Measurements from ENCODE around the gene SMYD5. TPM values are rescaled to one million over a fixed set of nuclear protein-coding genes. Genes with fewer than 3 reads are reported as not detected.
A peak's percentile ranks its signal among the peaks of the same experiment; 100 is the strongest.
"Not testable (repeated sequence)": the region's sequence is repeated elsewhere in the genome, so short reads cannot be mapped to it uniquely, and the experiment has no call there.

Gene SMYD5
- total RNA-seq, 2 experiments from 2014 or later: 39.6 to 48.6 TPM

DNA sequence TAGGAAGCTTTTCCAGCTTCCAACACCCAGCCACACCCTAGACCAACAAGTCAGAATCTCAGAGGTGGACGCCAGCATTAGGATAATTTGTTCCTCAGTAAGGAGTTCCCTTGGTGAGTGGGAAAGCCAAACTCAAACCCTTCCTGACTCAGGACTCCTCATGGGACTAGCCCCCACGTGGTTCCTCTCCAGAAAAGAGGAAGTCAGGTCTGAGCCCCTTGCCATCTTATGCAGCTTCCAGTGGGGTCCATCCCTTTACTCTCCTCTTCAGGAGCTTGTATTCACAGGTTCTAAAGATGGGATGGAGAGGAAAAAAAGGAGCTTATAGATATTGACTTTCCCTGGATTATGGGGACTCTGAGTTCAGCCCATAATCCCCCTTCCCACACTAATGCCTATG lies 26.5 kb upstream of the SMYD5 start:
- DNase-seq (no peak), ATAC-seq (no peak)
- ChIA-PET POLR2A (no interaction called here), CTCF (interaction anchor here (2.8 to 4.3 kb wide), 2 partner anchors 10 to 25 kb away, joined by 15 to 32 read pairs; no protein-coding TSS in a partner anchor)
- no peak overlapping the region for H3K4me3 Mint-ChIP-seq
- no peak overlapping the region for H3K27ac Mint-ChIP-seq
- no peak for TF ChIP-seq CTCF (IDR thresholded peaks at IDR 0.05)
- H3K27me3 Mint-ChIP-seq: peaks cover 7% of the 10 kb centered on the region
- intact Hi-C loops (cut with micrococcal nuclease): no loop called here
- H3K4me1 Mint-ChIP-seq (ENCODE audit: low read depth): no peaks in the 10 kb centered on the region
- H3K9me3 Mint-ChIP-seq: no peaks in the 10 kb centered on the region
- H3K36me3 Mint-ChIP-seq (ENCODE audit: low read depth): no peaks in the 10 kb centered on the region

DNA sequence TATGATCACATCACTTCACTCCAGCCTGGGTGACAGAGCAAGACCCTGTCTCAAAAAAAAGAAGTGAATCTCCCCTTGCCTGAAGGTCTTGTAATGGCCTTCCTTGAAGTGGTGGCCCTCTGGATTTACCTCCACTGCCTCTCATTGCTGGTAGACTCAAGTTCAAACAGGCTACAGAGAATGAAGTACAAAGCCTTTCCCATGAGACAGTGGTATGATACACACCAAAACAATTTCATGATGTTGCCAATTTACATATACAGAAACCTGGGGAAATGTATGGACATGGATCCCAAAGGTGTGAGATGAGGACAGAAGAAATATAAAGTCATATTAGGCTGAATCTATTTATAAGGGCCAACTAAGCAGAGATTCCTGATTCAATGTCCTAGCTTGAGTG lies 16.5 kb upstream of the SMYD5 start:
- ChIA-PET POLR2A (no interaction called here), CTCF (interaction anchor here (1.2 kb wide), 1 partner anchor 15 kb away, joined by 3 read pairs; no protein-coding TSS in a partner anchor)
- H3K27ac Mint-ChIP-seq: no peak overlapping the region
- H3K4me3 Mint-ChIP-seq: no peak overlapping the region
- ATAC-seq (no peak), DNase-seq (no peak)
- H3K27me3 Mint-ChIP-seq: peaks cover 30% of the 10 kb centered on the region
- H3K9me3 Mint-ChIP-seq: no peaks in the 10 kb centered on the region
- peaks cover 3% of the 10 kb centered on the region for H3K4me1 Mint-ChIP-seq (ENCODE audit: low read depth)
- intact Hi-C loops (cut with micrococcal nuclease): no loop called here
- TF ChIP-seq CTCF (IDR thresholded peaks at IDR 0.05): no peak
- H3K36me3 Mint-ChIP-seq (ENCODE audit: low read depth): no peaks in the 10 kb centered on the region

DNA sequence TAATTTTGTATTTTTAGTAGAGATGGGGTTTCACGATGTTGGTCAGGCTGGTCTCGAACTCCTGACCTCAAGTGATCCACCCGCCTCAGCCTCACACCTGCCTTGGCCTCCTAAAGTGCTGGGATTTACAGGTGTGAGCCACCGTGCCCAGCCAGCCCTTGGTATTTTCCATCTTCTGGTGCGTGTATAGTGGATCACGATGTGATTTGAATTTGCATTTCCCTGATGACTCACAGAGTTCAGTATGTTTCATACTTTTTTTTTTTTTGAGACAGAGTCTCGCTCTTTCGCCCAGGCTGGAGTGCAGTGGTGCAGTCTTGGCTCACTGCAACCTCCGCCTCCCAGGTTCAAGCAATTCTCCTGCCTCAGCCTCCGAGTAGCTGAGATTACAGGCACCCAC lies 13.8 kb upstream of the SMYD5 start:
- intact Hi-C loops (cut with micrococcal nuclease); DNase-seq; H3K36me3 Mint-ChIP-seq (ENCODE audit: low read depth); H3K4me3 Mint-ChIP-seq; H3K9me3 Mint-ChIP-seq; POLR2A ChIA-PET; H3K4me1 Mint-ChIP-seq (ENCODE audit: low read depth); H3K27ac Mint-ChIP-seq: not testable (repeated sequence)
- CTCF ChIA-PET: interaction anchor here (1.2 to 1.3 kb wide), 2 partner anchors 12 to 23 kb away, joined by 3 to 6 read pairs; no protein-coding TSS in a partner anchor
- peaks cover 45% of the 10 kb centered on the region for H3K27me3 Mint-ChIP-seq
- ATAC-seq: peak; percentile 45

GRCh38 chr2:73202156-73203054 lies 11.6 kb upstream of the SMYD5 start, which contains the start of gene NOTO:
TSS of gene NOTO (plus strand) at chr2:73202574. CDS start at chr2:73202667, 93 bp downstream.
- Mint-ChIP-seq H3K9me3 (no peaks in the 10 kb centered on the region), H3K4me1 (ENCODE audit: low read depth) (peaks cover 5% of the 10 kb centered on the region), H3K27ac (no peak within 1 kb of the TSS), H3K4me3 (peak within 1 kb of the TSS; percentile 15), H3K27me3 (peaks cover 46% of the 10 kb centered on the region), H3K36me3 (ENCODE audit: low read depth) (no peaks in the 10 kb centered on the region)
- POLR2A ChIA-PET: no interaction called here
- CTCF ChIA-PET: interaction anchor here (0.8 to 1.7 kb wide), 4 partner anchors 10 to 27 kb away, joined by 3 to 9 read pairs (median 6); no protein-coding TSS in a partner anchor
- no peak for DNase-seq
- intact Hi-C loops (cut with micrococcal nuclease): no loop called here
- ATAC-seq: peak; percentile 51
- no peak for TF ChIP-seq CTCF (IDR thresholded peaks at IDR 0.05)

GRCh38 chr2:73203055-73203681 lies 10.9 kb upstream of the SMYD5 start:
- peak; percentile 39 for ATAC-seq
- Mint-ChIP-seq H3K27me3 (peaks cover 42% of the 10 kb centered on the region), H3K9me3 (no peaks in the 10 kb centered on the region), H3K27ac (no peak overlapping the region), H3K4me1 (ENCODE audit: low read depth) (peaks cover 5% of the 10 kb centered on the region), H3K36me3 (ENCODE audit: low read depth) (no peaks in the 10 kb centered on the region), H3K4me3 (peak overlapping the region; percentile 15)
- no peak for DNase-seq
- ChIA-PET CTCF (interaction anchor here (1.2 to 1.7 kb wide), 2 partner anchors 9 to 26 kb away, joined by 4 to 7 read pairs; no protein-coding TSS in a partner anchor), POLR2A (no interaction called here)
- no peak for TF ChIP-seq CTCF (IDR thresholded peaks at IDR 0.05)
- intact Hi-C loops (cut with micrococcal nuclease): no loop called here
